ENCODE measurements around the gene USPL1. TPM values are rescaled to one million over a fixed set of nuclear protein-coding genes. Genes with fewer than 3 reads are reported as not detected.

The USPL1 gene
- total and polyA plus RNA-seq, 11 donors: 4.5 to 14.3 (median 10.1) TPM

DNA sequence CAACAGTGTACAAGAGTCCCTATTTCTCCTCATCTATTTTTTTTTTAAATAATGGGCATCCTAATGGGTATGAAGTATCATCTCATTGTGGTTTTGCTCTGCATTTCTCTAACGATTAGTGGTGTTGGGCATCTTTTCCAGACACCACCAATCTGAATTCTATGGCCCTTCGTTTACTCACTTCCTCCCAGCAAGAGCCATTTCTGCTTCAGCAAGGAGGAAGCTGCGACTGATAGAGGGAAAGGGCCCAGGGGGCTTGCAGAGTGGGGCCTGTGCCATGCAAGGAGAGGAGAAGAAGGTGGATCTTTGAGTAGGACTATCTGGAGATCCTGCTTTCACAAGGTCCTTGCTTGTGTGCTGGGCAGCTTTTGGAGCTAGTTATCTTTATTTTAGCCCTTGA is 58.0 kb downstream of the USPL1 start:
- intact Hi-C loops (cut with DNase I): loop anchor here in 8 of 10 donors (2.0 to 10.0 kb wide), 6 partner anchors 47 to 369 kb away; no protein-coding TSS in a partner anchor
- Histone ChIP-seq H3K27ac (no peak overlapping the region), H3K4me3 (no peak overlapping the region), H3K9me3 (no peaks in the 10 kb centered on the region), H3K36me3 (no peaks in the 10 kb centered on the region), H3K27me3 (no peaks in the 10 kb centered on the region), H3K4me1 (peaks cover 0 to 17% (median 2%) of the 10 kb centered on the region in 12 donors)
- TF ChIP-seq, protein P1, sequence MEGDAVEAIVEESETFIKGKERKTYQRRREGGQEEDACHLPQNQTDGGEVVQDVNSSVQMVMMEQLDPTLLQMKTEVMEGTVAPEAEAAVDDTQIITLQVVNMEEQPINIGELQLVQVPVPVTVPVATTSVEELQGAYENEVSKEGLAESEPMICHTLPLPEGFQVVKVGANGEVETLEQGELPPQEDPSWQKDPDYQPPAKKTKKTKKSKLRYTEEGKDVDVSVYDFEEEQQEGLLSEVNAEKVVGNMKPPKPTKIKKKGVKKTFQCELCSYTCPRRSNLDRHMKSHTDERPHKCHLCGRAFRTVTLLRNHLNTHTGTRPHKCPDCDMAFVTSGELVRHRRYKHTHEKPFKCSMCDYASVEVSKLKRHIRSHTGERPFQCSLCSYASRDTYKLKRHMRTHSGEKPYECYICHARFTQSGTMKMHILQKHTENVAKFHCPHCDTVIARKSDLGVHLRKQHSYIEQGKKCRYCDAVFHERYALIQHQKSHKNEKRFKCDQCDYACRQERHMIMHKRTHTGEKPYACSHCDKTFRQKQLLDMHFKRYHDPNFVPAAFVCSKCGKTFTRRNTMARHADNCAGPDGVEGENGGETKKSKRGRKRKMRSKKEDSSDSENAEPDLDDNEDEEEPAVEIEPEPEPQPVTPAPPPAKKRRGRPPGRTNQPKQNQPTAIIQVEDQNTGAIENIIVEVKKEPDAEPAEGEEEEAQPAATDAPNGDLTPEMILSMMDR (IDR thresholded peaks at IDR 0.05): no peak
- TF ChIP-seq POLR2A (IDR thresholded peaks at IDR 0.05): no peak
- ATAC-seq (no peak), DNase-seq (no peak)
- 47 to 76% (median 59%) methylated on average over 3 of the region's 3 CpGs for WGBS, 4 donors

- no peak overlapping the region for H3K27ac ChIP-seq
- TF ChIP-seq, protein P1 (IDR thresholded peaks at IDR 0.05): peak in 5 of 12 donors; percentile 7 to 28 (median 11)
- TF ChIP-seq POLR2A (IDR thresholded peaks at IDR 0.05): no peak
- ATAC-seq (no peak), DNase-seq (no peak)
- intact Hi-C loops (cut with DNase I): loop anchor here in 8 of 10 donors (5.0 to 10.0 kb wide), 5 partner anchors 46 to 368 kb away; no protein-coding TSS in a partner anchor
- no peak overlapping the region for H3K4me3 ChIP-seq
- H3K9me3 ChIP-seq: no peaks in the 10 kb centered on the region
- H3K27me3 ChIP-seq: no peaks in the 10 kb centered on the region
- no peaks in the 10 kb centered on the region for H3K36me3 ChIP-seq
- WGBS, 4 donors: 61 to 69% (median 66%) methylated on average over 3 of the region's 3 CpGs
- H3K4me1 ChIP-seq: peaks cover 0 to 22% (median 2%) of the 10 kb centered on the region in 12 donors
Measured at GRCh38 chr13:30676672-30677071, 59.0 kb downstream of the USPL1 start.

DNA sequence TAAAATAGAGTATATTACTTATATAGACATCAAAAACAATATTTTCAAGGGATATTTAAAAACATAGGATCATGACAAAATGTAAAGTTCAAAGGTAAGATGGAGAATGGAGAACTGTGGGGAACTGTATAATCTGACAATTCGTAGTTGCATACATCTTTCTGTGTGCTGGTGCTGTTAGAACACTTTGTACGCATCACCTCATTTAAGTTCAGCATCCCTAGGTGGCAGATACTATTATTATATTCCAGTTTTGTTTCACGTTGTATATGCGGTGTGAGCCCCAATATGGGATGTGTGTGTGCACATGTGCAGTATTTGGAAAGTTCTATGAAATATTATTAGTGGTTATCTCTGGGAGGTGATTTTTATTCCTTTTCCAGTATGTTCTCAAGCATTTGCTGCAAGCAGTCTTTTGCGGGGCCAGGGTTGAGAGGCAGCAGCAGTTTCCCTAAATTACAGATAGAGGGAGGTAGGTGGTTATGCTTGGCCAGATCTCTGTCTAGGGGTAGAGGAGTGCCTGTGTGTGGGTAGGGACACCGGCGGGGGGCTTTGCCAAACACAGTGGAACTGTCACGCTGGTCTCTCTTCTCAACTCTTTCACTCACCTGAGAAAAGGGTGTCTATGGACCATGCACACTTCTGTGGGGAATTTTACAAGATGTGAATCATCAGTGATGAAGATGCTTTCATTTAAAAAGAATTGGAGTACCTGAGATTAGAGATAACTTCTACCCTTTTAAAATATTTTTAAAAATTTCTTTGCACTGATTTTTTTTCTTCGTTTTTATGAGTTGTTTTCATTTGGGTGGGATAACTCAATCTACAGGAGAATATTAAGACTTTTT is 62.0 kb downstream of the USPL1 start:
- TF ChIP-seq, protein P1 (IDR thresholded peaks at IDR 0.05): peak; percentile 34 to 68 (median 53)
- no peak for TF ChIP-seq POLR2A (IDR thresholded peaks at IDR 0.05)
- H3K27ac ChIP-seq: no peak overlapping the region
- H3K4me1 ChIP-seq: peaks cover 0 to 19% (median 0%) of the 10 kb centered on the region in 12 donors
- peak; percentile 52 to 85 (median 74) for ATAC-seq
- intact Hi-C loops (cut with DNase I): loop anchor here (1.0 to 10.0 kb wide), 8 partner anchors 43 to 365 kb away; no protein-coding TSS in a partner anchor
- WGBS, 4 donors: 35 to 43% (median 36%) methylated on average over 9 of the region's 9 CpGs
- DNase-seq: peak in 1 of 5 donors; percentile 33
- no peaks in the 10 kb centered on the region for H3K36me3 ChIP-seq
- no peaks in the 10 kb centered on the region for H3K9me3 ChIP-seq
- H3K27me3 ChIP-seq: no peaks in the 10 kb centered on the region
- H3K4me3 ChIP-seq: no peak overlapping the region

- Histone ChIP-seq H3K4me1 (peaks cover 0 to 19% (median 0%) of the 10 kb centered on the region in 12 donors), H3K27ac (no peak overlapping the region), H3K4me3 (no peak overlapping the region), H3K9me3 (no peaks in the 10 kb centered on the region), H3K27me3 (no peaks in the 10 kb centered on the region), H3K36me3 (no peaks in the 10 kb centered on the region)
- DNase-seq (no peak), ATAC-seq (peak in 3 of 4 donors; percentile 11 to 53 (median 18))
- 22 to 53% (median 46%) methylated on average over 2 of the region's 2 CpGs for WGBS, 4 donors
- TF ChIP-seq POLR2A (IDR thresholded peaks at IDR 0.05): no peak
- TF ChIP-seq, protein P1 (IDR thresholded peaks at IDR 0.05): no peak
- intact Hi-C loops (cut with DNase I): loop anchor here in 2 of 10 donors (2.0 to 10.0 kb wide), 4 partner anchors 57 to 363 kb away; no protein-coding TSS in a partner anchor
Measured at GRCh38 chr13:30681843-30682242, 64.1 kb downstream of the USPL1 start.
